HCT116 (cell line): Measurements from ENCODE around the gene GFOD1. TPM values are rescaled to one million over a fixed set of nuclear protein-coding genes. Genes with fewer than 3 reads are reported as not detected.

Experiments used
- ATAC-seq: fragments of 200-7000 bp; cut with Tn5 transposase; 2 replicates; pipeline ENCODE4 v1.9.1; 2020; ENCODE audit warnings: mild to moderate bottlenecking, moderate library complexity
- BruUV-seq: library from RNA; stranded (reverse); fragments of 400-500 nt; replicated peaks from 2 replicates; lab custom pipeline; 2021; lab: Mats Ljungman, UMichigan
- CTCF ChIA-PET: fragments of 300-600 bp; sonication (Branson Sonifier 250); formaldehyde crosslinking; loops from one replicate; lab custom pipeline; 2021; ENCODE audit warnings: antibody characterized with exemption; lab: Charles Lee
- POLR2A ChIA-PET: fragments of 300-600, 350-600 bp; sonication (Branson Sonifier 250); formaldehyde crosslinking; loops from one replicate; lab custom pipeline; 2021; ENCODE audit warnings: antibody characterized with exemption; lab: Charles Lee
- RAD21 ChIA-PET, 2 experiments: fragments of 300-600 bp; sonication (Branson Sonifier 250); formaldehyde crosslinking; loops; one replicate each; lab custom pipeline; 2023; ENCODE audit warnings: low total read pairs in 2 of 2; ENCODE audit not compliant: uncharacterized antibody in 2 of 2, unreplicated experiment in 2 of 2, low non-redundant PET in 1 of 2; lab: Charles Lee
- DNase-seq: peaks from one replicate; pipeline ENCODE4 v3.0.0-alpha.2; 2010; ENCODE audit warnings: low read depth, low spot score
- H2AFZ ChIP-seq: fragments of 200-600 bp; shearing (Covaris generic), sonication (generic); 2 replicates; pipeline ENCODE4 v1.6.1; 2017; ENCODE audit warnings: low read depth, mixed run types, mixed read lengths, antibody characterized with exemption, low read length; ENCODE audit not compliant: poor library complexity, severe bottlenecking
- H3K27ac ChIP-seq: 2 replicates; pipeline ENCODE4 v1.5.1; 2012; ENCODE audit warnings: low read depth, low read length
- H3K27me3 ChIP-seq: fragments of 200-600 bp; sonication (generic); 2 replicates; pipeline ENCODE4 v1.6.1; 2016; ENCODE audit warnings: mixed run types, low read length, mixed read lengths; ENCODE audit not compliant: insufficient read depth
- H3K36me3 ChIP-seq, 2 experiments: fragments of 200-500 bp in 1 of 2; fragments of 200-600 bp in 1 of 2; sonication (Bioruptor generic) in 1 of 2; sonication (generic) in 1 of 2; 2 replicates each; pipeline versions ENCODE4 v1.5.1 to v1.6.1; 2014 to 2016; ENCODE audit warnings: low read length in 2 of 2, inconsistent platforms in 1 of 2, mixed read lengths in 1 of 2, mixed run types in 1 of 2; ENCODE audit not compliant: insufficient read depth in 2 of 2, control insufficient read depth in 1 of 2
- H3K4me1 ChIP-seq, 2 experiments: fragments of 200-600 bp in 1 of 2; sonication (generic) in 1 of 2; 2 replicates each; pipeline versions ENCODE4 v1.5.1 to v1.6.1; 2012 to 2017; ENCODE audit warnings: low read length in 2 of 2, inconsistent platforms in 1 of 2, mild to moderate bottlenecking in 1 of 2, mixed read lengths in 1 of 2, mixed run types in 1 of 2, moderate library complexity in 1 of 2; ENCODE audit not compliant: insufficient read depth in 2 of 2, control insufficient read depth in 1 of 2
- H3K4me2 ChIP-seq: fragments of 200-600 bp; sonication (generic); 2 replicates; pipeline ENCODE4 v1.6.1; 2017; ENCODE audit warnings: mixed run types, low read length, mixed read lengths
- H3K4me3 ChIP-seq, 2 experiments: fragments of 200-600 bp in 1 of 2; sonication (generic) in 1 of 2; replicated peaks in 1 of 2; 2 replicates each; pipeline ENCODE4 v1.5.1; 2011 to 2016; ENCODE audit warnings: low read length in 2 of 2, control low read depth in 1 of 2, low read depth in 1 of 2, mild to moderate bottlenecking in 1 of 2, mixed read lengths in 1 of 2, mixed run types in 1 of 2
- H3K79me2 ChIP-seq: fragments of 200-600 bp; sonication (generic); 2 replicates; pipeline ENCODE4 v1.6.1; 2017; ENCODE audit warnings: mild to moderate bottlenecking, mixed run types, low read length, moderate library complexity, mixed read lengths; ENCODE audit not compliant: insufficient read depth
- H3K9ac ChIP-seq: fragments of 200-600 bp; sonication (generic); 2 replicates; pipeline ENCODE4 v1.6.1; 2016; ENCODE audit warnings: low read length, mixed read lengths
- H3K9me2 ChIP-seq: fragments of 200-600 bp; sonication (generic), shearing (Covaris generic); 2 replicates; pipeline ENCODE4 v1.6.1; 2017; ENCODE audit warnings: mixed run types, mild to moderate bottlenecking, moderate library complexity; ENCODE audit not compliant: insufficient read depth
- H3K9me3 ChIP-seq, 2 experiments: fragments of 200-500 bp in 1 of 2; fragments of 200-600 bp in 1 of 2; sonication (Bioruptor generic) in 1 of 2; sonication (generic) in 1 of 2; 2 replicates each; pipeline ENCODE4 v1.6.1; 2014 to 2017; ENCODE audit warnings: low read length in 2 of 2, mixed read lengths in 2 of 2, inconsistent platforms in 1 of 2, low read depth in 1 of 2, mild to moderate bottlenecking in 1 of 2, mixed run types in 1 of 2, moderate library complexity in 1 of 2; ENCODE audit not compliant: control insufficient read depth in 1 of 2, insufficient read depth in 1 of 2
- H4K20me1 ChIP-seq: fragments of 200-600 bp; sonication (generic), shearing (Covaris generic); 2 replicates; pipeline ENCODE4 v1.6.1; 2017; ENCODE audit warnings: mixed run types, mild to moderate bottlenecking, moderate library complexity; ENCODE audit not compliant: insufficient read depth
- CBX3 ChIP-seq: IDR thresholded peaks from 2 replicates; pipeline ENCODE4 v1.6.1; 2012; ENCODE audit warnings: low read depth
- CEBPB ChIP-seq: IDR thresholded peaks from 2 replicates; pipeline ENCODE4 v1.6.1; 2012; ENCODE audit warnings: low read depth
- ELF1 ChIP-seq: IDR thresholded peaks from 2 replicates; pipeline ENCODE4 v1.6.1; 2012; ENCODE audit warnings: low read depth, borderline replicate concordance
- EZH2 ChIP-seq: fragments of 200-600 bp; sonication (generic); IDR thresholded peaks from 2 replicates; pipeline ENCODE4 v1.6.1; 2017; ENCODE audit warnings: antibody characterized with exemption, mixed run types
- EZH2phosphoT487 ChIP-seq: fragments of 200-600 bp; IDR thresholded peaks from 2 replicates; pipeline ENCODE4 v1.6.1; 2018; ENCODE audit warnings: antibody characterized with exemption, borderline replicate concordance
- FOSL1 ChIP-seq: IDR thresholded peaks from 2 replicates; pipeline ENCODE4 v1.6.1; 2012; ENCODE audit warnings: low read depth
- JUND ChIP-seq: IDR thresholded peaks from 2 replicates; pipeline ENCODE4 v1.6.1; 2012
- POLR2A ChIP-seq: IDR thresholded peaks from 2 replicates; pipeline ENCODE4 v1.7.0; 2011; ENCODE audit warnings: borderline replicate concordance; ENCODE audit not compliant: insufficient read depth, insufficient read length; ENCODE audit errors: extremely low read depth
- RAD21 ChIP-seq: IDR thresholded peaks from 2 replicates; pipeline ENCODE4 v1.6.1; 2012; ENCODE audit warnings: low read depth, mild to moderate bottlenecking
- SIN3A ChIP-seq: IDR thresholded peaks from 2 replicates; pipeline ENCODE4 v1.6.1; 2012; ENCODE audit warnings: low read depth
- SP1 ChIP-seq: IDR thresholded peaks from 2 replicates; pipeline ENCODE4 v1.6.1; 2012; ENCODE audit warnings: low read depth
- SRF ChIP-seq: IDR thresholded peaks from 2 replicates; pipeline ENCODE4 v1.6.1; 2012; ENCODE audit warnings: low read depth
- ZNF274 ChIP-seq: fragments of 200-500 bp; sonication (Bioruptor generic); IDR thresholded peaks from 2 replicates; pipeline ENCODE4 v1.6.1; 2014; ENCODE audit warnings: mild to moderate bottlenecking, low read depth, low read length, inconsistent platforms
- intact Hi-C: fragments of 100-400 bp; cut with micrococcal nuclease; formaldehyde crosslinking; loops from 2 replicates; pipeline ENCODE4 v1.10.0; 2022
- total RNA-seq: library from RNA; stranded (reverse); gene quantifications from one replicate; pipeline ENCODE4 v1.2.1, GENCODE V29; 2021; ENCODE audit not compliant: unreplicated experiment
- TF ChIP-seq, protein P1 (sequence below): IDR thresholded peaks from 2 replicates; pipeline ENCODE4 v1.6.1; 2012; ENCODE audit warnings: low read depth
- TF ChIP-seq, protein P2 (sequence below), 3 experiments: fragments of 200-600 bp in 1 of 3; sonication (generic) in 1 of 3; IDR thresholded peaks in 2 of 3; conservative IDR thresholded peaks in 1 of 3; 2 replicates each; pipeline ENCODE4 v1.5.1; 2012 to 2017; ENCODE audit warnings: low read depth in 2 of 3, low read length in 2 of 3, antibody characterized with exemption in 1 of 3, borderline replicate concordance in 1 of 3, control low read depth in 1 of 3, mild to moderate bottlenecking in 1 of 3, mixed read lengths in 1 of 3, mixed run types in 1 of 3, moderate library complexity in 1 of 3; ENCODE audit not compliant: insufficient read depth in 1 of 3
- TF ChIP-seq, protein P3 (sequence below): IDR thresholded peaks from 2 replicates; pipeline ENCODE4 v1.6.1; 2011; ENCODE audit warnings: mild to moderate bottlenecking, low read length, moderate library complexity; ENCODE audit not compliant: insufficient replicate concordance; ENCODE audit errors: extremely low read depth
- TF ChIP-seq, protein P4 (sequence below): IDR thresholded peaks from 2 replicates; pipeline ENCODE4 v1.6.1; 2012

The GFOD1 gene
- total RNA-seq, 1 experiment from 2014 or later, result 3.8 TPM

DNA sequence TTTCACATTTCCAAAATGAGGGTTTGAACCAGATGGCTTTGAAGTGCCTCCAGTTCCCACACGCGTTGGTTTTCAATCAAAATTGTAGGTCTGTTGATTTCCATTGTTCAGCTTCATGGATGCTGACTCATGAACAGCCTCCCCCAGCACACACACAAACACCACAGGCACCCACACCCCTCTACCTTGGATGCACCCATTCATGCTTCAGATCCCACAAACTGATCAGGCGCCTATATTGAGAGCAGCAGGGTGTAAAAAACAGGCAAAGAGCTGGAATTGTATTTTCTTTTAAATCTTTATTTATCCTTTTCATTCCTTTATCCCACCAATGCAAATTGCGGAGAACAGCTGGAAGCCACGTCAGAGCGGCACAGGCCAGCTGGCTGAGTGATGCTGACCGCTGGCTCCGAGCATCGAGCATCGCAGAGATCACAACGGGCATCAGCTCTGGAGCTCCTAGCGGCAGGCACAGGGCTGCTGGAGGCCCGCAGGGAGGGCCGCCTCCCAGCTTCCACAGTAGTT is 129.8 kb downstream of the GFOD1 start:
- Histone ChIP-seq H3K4me1 (peaks cover 21 to 36% of the 10 kb centered on the region in 2 experiments), H2AFZ (no peak overlapping the region), H3K27ac (no peak overlapping the region), H3K4me3 (no peak overlapping the region), H3K9me3 (no peaks in the 10 kb centered on the region), H3K9ac (no peak overlapping the region), H3K27me3 (no peaks in the 10 kb centered on the region), H3K36me3 (no peaks in the 10 kb centered on the region), H4K20me1 (no peaks in the 10 kb centered on the region), H3K79me2 (no peaks in the 10 kb centered on the region), H3K4me2 (no peak overlapping the region), H3K9me2 (no peaks in the 10 kb centered on the region)
- no peak for DNase-seq
- no TSS peak for BruUV-seq
- intact Hi-C loops, result no loop called here
- ATAC-seq, result no peak
- ChIA-PET CTCF (no interaction called here), RAD21 (no interaction called here), POLR2A (no interaction called here)
- TF ChIP-seq, protein P1, sequence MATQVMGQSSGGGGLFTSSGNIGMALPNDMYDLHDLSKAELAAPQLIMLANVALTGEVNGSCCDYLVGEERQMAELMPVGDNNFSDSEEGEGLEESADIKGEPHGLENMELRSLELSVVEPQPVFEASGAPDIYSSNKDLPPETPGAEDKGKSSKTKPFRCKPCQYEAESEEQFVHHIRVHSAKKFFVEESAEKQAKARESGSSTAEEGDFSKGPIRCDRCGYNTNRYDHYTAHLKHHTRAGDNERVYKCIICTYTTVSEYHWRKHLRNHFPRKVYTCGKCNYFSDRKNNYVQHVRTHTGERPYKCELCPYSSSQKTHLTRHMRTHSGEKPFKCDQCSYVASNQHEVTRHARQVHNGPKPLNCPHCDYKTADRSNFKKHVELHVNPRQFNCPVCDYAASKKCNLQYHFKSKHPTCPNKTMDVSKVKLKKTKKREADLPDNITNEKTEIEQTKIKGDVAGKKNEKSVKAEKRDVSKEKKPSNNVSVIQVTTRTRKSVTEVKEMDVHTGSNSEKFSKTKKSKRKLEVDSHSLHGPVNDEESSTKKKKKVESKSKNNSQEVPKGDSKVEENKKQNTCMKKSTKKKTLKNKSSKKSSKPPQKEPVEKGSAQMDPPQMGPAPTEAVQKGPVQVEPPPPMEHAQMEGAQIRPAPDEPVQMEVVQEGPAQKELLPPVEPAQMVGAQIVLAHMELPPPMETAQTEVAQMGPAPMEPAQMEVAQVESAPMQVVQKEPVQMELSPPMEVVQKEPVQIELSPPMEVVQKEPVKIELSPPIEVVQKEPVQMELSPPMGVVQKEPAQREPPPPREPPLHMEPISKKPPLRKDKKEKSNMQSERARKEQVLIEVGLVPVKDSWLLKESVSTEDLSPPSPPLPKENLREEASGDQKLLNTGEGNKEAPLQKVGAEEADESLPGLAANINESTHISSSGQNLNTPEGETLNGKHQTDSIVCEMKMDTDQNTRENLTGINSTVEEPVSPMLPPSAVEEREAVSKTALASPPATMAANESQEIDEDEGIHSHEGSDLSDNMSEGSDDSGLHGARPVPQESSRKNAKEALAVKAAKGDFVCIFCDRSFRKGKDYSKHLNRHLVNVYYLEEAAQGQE, result no peak
- TF ChIP-seq EZH2 (no peak), POLR2A (no peak), RAD21 (no peak), ELF1 (no peak), CEBPB (no peak), SP1 (no peak), SIN3A (no peak), JUND (no peak), SRF (no peak), FOSL1 (no peak), CBX3 (no peak), EZH2phosphoT487 (no peak), ZNF274 (no peak)
- TF ChIP-seq, protein P2, sequence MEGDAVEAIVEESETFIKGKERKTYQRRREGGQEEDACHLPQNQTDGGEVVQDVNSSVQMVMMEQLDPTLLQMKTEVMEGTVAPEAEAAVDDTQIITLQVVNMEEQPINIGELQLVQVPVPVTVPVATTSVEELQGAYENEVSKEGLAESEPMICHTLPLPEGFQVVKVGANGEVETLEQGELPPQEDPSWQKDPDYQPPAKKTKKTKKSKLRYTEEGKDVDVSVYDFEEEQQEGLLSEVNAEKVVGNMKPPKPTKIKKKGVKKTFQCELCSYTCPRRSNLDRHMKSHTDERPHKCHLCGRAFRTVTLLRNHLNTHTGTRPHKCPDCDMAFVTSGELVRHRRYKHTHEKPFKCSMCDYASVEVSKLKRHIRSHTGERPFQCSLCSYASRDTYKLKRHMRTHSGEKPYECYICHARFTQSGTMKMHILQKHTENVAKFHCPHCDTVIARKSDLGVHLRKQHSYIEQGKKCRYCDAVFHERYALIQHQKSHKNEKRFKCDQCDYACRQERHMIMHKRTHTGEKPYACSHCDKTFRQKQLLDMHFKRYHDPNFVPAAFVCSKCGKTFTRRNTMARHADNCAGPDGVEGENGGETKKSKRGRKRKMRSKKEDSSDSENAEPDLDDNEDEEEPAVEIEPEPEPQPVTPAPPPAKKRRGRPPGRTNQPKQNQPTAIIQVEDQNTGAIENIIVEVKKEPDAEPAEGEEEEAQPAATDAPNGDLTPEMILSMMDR (IDR thresholded peaks at IDR 0.05 in 2 of 3, conservative IDR thresholded peaks at IDR 0.05 in 1 of 3; ENCODE audit: borderline replicate concordance in 1 of 3, insufficient read depth in 1 of 3, low read depth in 2 of 3, low read length in 2 of 3), result no peak
- TF ChIP-seq, protein P3, sequence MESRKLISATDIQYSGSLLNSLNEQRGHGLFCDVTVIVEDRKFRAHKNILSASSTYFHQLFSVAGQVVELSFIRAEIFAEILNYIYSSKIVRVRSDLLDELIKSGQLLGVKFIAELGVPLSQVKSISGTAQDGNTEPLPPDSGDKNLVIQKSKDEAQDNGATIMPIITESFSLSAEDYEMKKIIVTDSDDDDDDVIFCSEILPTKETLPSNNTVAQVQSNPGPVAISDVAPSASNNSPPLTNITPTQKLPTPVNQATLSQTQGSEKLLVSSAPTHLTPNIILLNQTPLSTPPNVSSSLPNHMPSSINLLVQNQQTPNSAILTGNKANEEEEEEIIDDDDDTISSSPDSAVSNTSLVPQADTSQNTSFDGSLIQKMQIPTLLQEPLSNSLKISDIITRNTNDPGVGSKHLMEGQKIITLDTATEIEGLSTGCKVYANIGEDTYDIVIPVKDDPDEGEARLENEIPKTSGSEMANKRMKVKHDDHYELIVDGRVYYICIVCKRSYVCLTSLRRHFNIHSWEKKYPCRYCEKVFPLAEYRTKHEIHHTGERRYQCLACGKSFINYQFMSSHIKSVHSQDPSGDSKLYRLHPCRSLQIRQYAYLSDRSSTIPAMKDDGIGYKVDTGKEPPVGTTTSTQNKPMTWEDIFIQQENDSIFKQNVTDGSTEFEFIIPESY, result no peak
- TF ChIP-seq, protein P4, sequence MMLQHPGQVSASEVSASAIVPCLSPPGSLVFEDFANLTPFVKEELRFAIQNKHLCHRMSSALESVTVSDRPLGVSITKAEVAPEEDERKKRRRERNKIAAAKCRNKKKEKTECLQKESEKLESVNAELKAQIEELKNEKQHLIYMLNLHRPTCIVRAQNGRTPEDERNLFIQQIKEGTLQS, result no peak
